Measurements from ENCODE around the gene DUSP16.

Gene DUSP16

GRCh38 chr12:12468575-12468974, 94.1 kb downstream of the DUSP16 start:
- no peak for DNase-seq (ENCODE audit: low read depth in 2 of 2)

- DNase-seq (ENCODE audit: low read depth in 2 of 2) = peak in 1 of 2 donors; percentile 15
These were observed 94.9 kb downstream of the DUSP16 start for GRCh38 chr12:12467688-12468261.

- DNase-seq (ENCODE audit: low read depth in 2 of 2) = peak; percentile 25
These were observed 95.4 kb downstream of the DUSP16 start for GRCh38 chr12:12467264-12467663.

GRCh38 chr12:12466157-12466556, 96.5 kb downstream of the DUSP16 start:
- DNase-seq (ENCODE audit: low read depth in 2 of 2) = peak; percentile 15 to 35

- no peak for DNase-seq (ENCODE audit: low read depth in 2 of 2)
These were observed 97.1 kb downstream of the DUSP16 start for GRCh38 chr12:12465522-12465921.

- DNase-seq (ENCODE audit: low read depth in 2 of 2) = no peak
These were observed 100.7 kb downstream of the DUSP16 start for GRCh38 chr12:12461923-12462315.

GRCh38 chr12:12460935-12461922, 101.4 kb downstream of the DUSP16 start:
- DNase-seq (ENCODE audit: low read depth in 2 of 2) = no peak

- no peak for DNase-seq (ENCODE audit: low read depth in 2 of 2)
These were observed 106.0 kb downstream of the DUSP16 start for GRCh38 chr12:12456637-12457036.

GRCh38 chr12:12454315-12454714, 108.3 kb downstream of the DUSP16 start:
- no peak for DNase-seq (ENCODE audit: low read depth in 2 of 2)

- no peak for DNase-seq (ENCODE audit: low read depth in 2 of 2)
These were observed 109.0 kb downstream of the DUSP16 start for GRCh38 chr12:12453635-12454034.

- DNase-seq (ENCODE audit: low read depth in 2 of 2) = no peak
These were observed 110.2 kb downstream of the DUSP16 start for GRCh38 chr12:12452326-12452902.

GRCh38 chr12:12451098-12451497, 111.6 kb downstream of the DUSP16 start:
- DNase-seq (ENCODE audit: low read depth in 2 of 2) = no peak

GRCh38 chr12:12450043-12450471, 112.6 kb downstream of the DUSP16 start:
- DNase-seq (ENCODE audit: low read depth in 2 of 2) = no peak

GRCh38 chr12:12449533-12450025, 113.1 kb downstream of the DUSP16 start:
- no peak for DNase-seq (ENCODE audit: low read depth in 2 of 2)

- no peak for DNase-seq (ENCODE audit: low read depth in 2 of 2)
These were observed 114.8 kb downstream of the DUSP16 start for GRCh38 chr12:12447837-12448236.

- no peak for DNase-seq (ENCODE audit: low read depth in 2 of 2)
These were observed 115.4 kb downstream of the DUSP16 start for GRCh38 chr12:12447236-12447635.

- no peak for DNase-seq (ENCODE audit: low read depth in 2 of 2)
These were observed 115.9 kb downstream of the DUSP16 start for GRCh38 chr12:12446786-12447185.

- DNase-seq (ENCODE audit: low read depth in 2 of 2) = no peak
These were observed 116.8 kb downstream of the DUSP16 start for GRCh38 chr12:12445882-12446181.

- DNase-seq (ENCODE audit: low read depth in 2 of 2) = no peak
These were observed 117.3 kb downstream of the DUSP16 start for GRCh38 chr12:12445165-12445881.

GRCh38 chr12:12443431-12443878, 119.2 kb downstream of the DUSP16 start:
- no peak for DNase-seq (ENCODE audit: low read depth in 2 of 2)

GRCh38 chr12:12442548-12443071, 120.1 kb downstream of the DUSP16 start:
- DNase-seq (ENCODE audit: low read depth in 2 of 2) = no peak

Measured in stimulated activated CD8-positive, alpha-beta memory T cell treated with anti-CD3 and anti-CD28 coated beads, Interleukin-7, amount 100 ng/mL, for 4 hours (primary cell).